Activated T-helper 2 cell treated with anti-CD3 and anti-CD28 coated beads, Interferon-gamma antibody, Interleukin-2, Interleukin-4, amounts not matched to agents 10 μg/mL and 5 μg/mL and 100 μg/mL, durations not matched to agents 14 hours and 24 hours and 36 hours (primary cell): Measurements from ENCODE around the gene SRXN1. TPM values are rescaled to one million over a fixed set of nuclear protein-coding genes. Genes with fewer than 3 reads are reported as not detected.

Source experiments
- DNase-seq: peaks from one replicate; pipeline ENCODE4 v3.0.0; 2021; ENCODE audit warnings: low spot score
- H3K27ac Mint-ChIP-seq: one replicate; pipeline ENCODE4 v1.8.0; 2021; ENCODE audit warnings: mixed read lengths
- H3K27me3 Mint-ChIP-seq: one replicate; pipeline ENCODE4 v1.8.0; 2021; ENCODE audit warnings: low read depth, mixed read lengths
- H3K36me3 Mint-ChIP-seq: one replicate; pipeline ENCODE4 v1.8.0; 2021; ENCODE audit warnings: low read depth, mixed read lengths
- H3K4me1 Mint-ChIP-seq: one replicate; pipeline ENCODE4 v1.8.0; 2021; ENCODE audit warnings: low read depth, mixed read lengths
- H3K4me3 Mint-ChIP-seq: one replicate; pipeline ENCODE4 v1.8.0; 2021; ENCODE audit warnings: low read depth, mild to moderate bottlenecking, moderate library complexity, mixed read lengths
- H3K9me3 Mint-ChIP-seq: one replicate; pipeline ENCODE4 v1.8.0; 2021; ENCODE audit warnings: mixed read lengths
- intact Hi-C: fragments of 100-400 bp; cut with micrococcal nuclease; formaldehyde crosslinking; loops from one replicate; pipeline ENCODE4 v1.15.1; 2023
- total RNA-seq: library from RNA; stranded (reverse); gene quantifications from 2 replicates; pipeline ENCODE4 v1.2.3, GENCODE V29; 2022

SRXN1 gene
- total RNA-seq, 1 donor from 2014 or later = 20.4 TPM

DNA sequence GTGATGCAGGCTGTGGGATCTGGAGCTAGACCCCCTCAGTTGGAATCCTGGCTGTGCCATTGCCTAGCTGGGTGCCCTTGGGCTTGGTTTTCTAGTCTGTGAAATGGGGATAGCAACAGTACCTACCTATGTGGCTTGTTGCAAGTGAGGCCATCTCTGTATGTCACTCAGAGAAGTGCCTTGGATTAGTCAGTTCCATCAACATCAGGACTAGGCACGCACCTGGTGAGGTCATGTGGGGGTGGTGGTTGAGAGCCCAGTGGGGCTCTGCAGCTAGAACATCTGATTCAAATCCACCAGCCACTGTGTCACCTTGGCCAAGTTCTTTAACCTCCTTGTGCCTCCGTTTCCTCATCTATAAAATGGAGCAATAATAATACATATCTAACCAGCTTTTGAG lies 55.4 kb downstream of the SRXN1 start:
- Mint-ChIP-seq H3K4me1 (no peaks in the 10 kb centered on the region), H3K27me3 (no peaks in the 10 kb centered on the region), H3K4me3 (no peak overlapping the region), H3K27ac (no peak overlapping the region), H3K36me3 (no peaks in the 10 kb centered on the region), H3K9me3 (no peaks in the 10 kb centered on the region)
- intact Hi-C loops = no loop called here
- DNase-seq = no peak

Other genes starting within 250 kb of the SRXN1 start
- 112 and 118 TPM in 2 replicates for gene RBCK1, start 244.9 kb downstream of the SRXN1 start, total RNA-seq
- 30.1 and 31.5 TPM in 2 replicates for gene TBC1D20, start 190.7 kb downstream of the SRXN1 start, total RNA-seq
- 160 and 169 TPM in 2 replicates for gene CSNK2A1, start 109.4 kb downstream of the SRXN1 start, total RNA-seq
- gene TCF15, start 42.9 kb downstream of the SRXN1 start, total RNA-seq = not detected in 2 replicates
- not detected in 2 replicates for gene SCRT2, start 22.6 kb upstream of the SRXN1 start, total RNA-seq
- gene SLC52A3, start 115.3 kb upstream of the SRXN1 start, total RNA-seq = not detected in 2 replicates
- gene FAM110A, start 180.5 kb upstream of the SRXN1 start, total RNA-seq = 12.7 and 12.8 TPM in 2 replicates